Transverse colon (tissue), 4 donors: ENCODE results near the gene TMEM181. TPM values are rescaled to one million over a fixed set of nuclear protein-coding genes. Genes with fewer than 3 reads are reported as not detected.

Source experiments
- DNase-seq: peaks from one replicate; pipeline ENCODE4 v3.0.0-alpha.2; 2019
- H3K27ac ChIP-seq, 4 donors: fragments of 200-600 bp; sonication (generic); 2 replicates each; pipeline ENCODE4 v1.5.1; 2016 to 2018; ENCODE audit warnings: inconsistent platforms in 4 of 4
- H3K27me3 ChIP-seq: fragments of 200-600 bp; sonication (generic); 2 replicates; pipeline ENCODE4 v1.5.1; 2017; ENCODE audit warnings: inconsistent platforms
- H3K36me3 ChIP-seq, 4 donors: fragments of 200-600 bp; sonication (generic); 2 replicates each; pipeline ENCODE4 v1.5.1; 2017 to 2019; ENCODE audit warnings: inconsistent platforms in 4 of 4
- H3K4me1 ChIP-seq, 4 donors: fragments of 200-600 bp; sonication (generic); 2 replicates each; pipeline ENCODE4 v1.5.1; 2017 to 2020; ENCODE audit warnings: inconsistent platforms in 4 of 4
- H3K4me3 ChIP-seq, 4 donors: fragments of 200-600 bp; sonication (generic); 1 replicate in 1 of 4; 2 replicates in 3 of 4; pipeline versions ENCODE4 v1.5.1 to v1.6.1; 2017 to 2019; ENCODE audit warnings: inconsistent platforms in 4 of 4
- H3K9me3 ChIP-seq, 2 donors: fragments of 200-600 bp; sonication (generic); 2 replicates each; pipeline ENCODE4 v1.5.1; 2017 to 2019; ENCODE audit warnings: inconsistent platforms in 2 of 2
- EP300 ChIP-seq: sonication (generic); formaldehyde crosslinking; IDR thresholded peaks from one replicate; pipeline ENCODE4 v1.6.1; 2017; ENCODE audit warnings: antibody characterized with exemption, low read depth
- POLR2A ChIP-seq: fragments of 450-650 bp; IDR thresholded peaks from one replicate; pipeline ENCODE4 v1.6.1; 2016; ENCODE audit warnings: antibody characterized with exemption, mild to moderate bottlenecking, moderate library complexity
- POLR2AphosphoS5 ChIP-seq, 3 donors: sonication (generic); formaldehyde crosslinking; IDR thresholded peaks; one replicate each; pipeline ENCODE4 v1.6.1; 2016; ENCODE audit warnings: antibody characterized with exemption in 3 of 3
- WGBS, 2 donors: methylation state at CpG; one replicate each; pipeline ENCODE4 v1.1.5; 2018; ENCODE audit warnings: low coverage in 1 of 2; 5-methylcytosine and 5-hydroxymethylcytosine counted together
- in situ Hi-C, 4 donors: fragments of 200-750 bp; cut with MboI; loops; one replicate each; pipeline versions ENCODE4 v1.15.0 to v1.15.1; 2017; ENCODE audit warnings: low sequenced_read_pairs in 3 of 4, low pct_ligation_motif_present in 1 of 4, low pct_unique_long_range_greater_than_20kb in 1 of 4
- intact Hi-C: fragments of 100-400 bp; cut with DNase I; formaldehyde crosslinking; loops from one replicate; pipeline ENCODE4 v1.15.1; 2023; ENCODE audit warnings: low total_unique reads
- total RNA-seq, 4 donors: library from RNA; depleted of rRNA; stranded (reverse); fragments of >200 nt; gene quantifications; one replicate each; pipeline ENCODE4 v1.1.0, GENCODE V29; 2016
- TF ChIP-seq, protein P1 (sequence below), 5 experiments: fragments of 200-600 bp in 3 of 5; fragments of 450-650 bp in 2 of 5; sonication (generic) in 3 of 5; IDR thresholded peaks; 1 replicate in 2 of 5; 2 replicates in 3 of 5; pipeline ENCODE4 v1.5.1; 2016 to 2017; ENCODE audit warnings: antibody characterized with exemption in 5 of 5, inconsistent platforms in 3 of 5, mild to moderate bottlenecking in 2 of 5, moderate library complexity in 1 of 5

The TMEM181 gene
- total RNA-seq, 4 donors from 2014 or later, result 15.7 to 41.3 (median 34.2) TPM

DNA sequence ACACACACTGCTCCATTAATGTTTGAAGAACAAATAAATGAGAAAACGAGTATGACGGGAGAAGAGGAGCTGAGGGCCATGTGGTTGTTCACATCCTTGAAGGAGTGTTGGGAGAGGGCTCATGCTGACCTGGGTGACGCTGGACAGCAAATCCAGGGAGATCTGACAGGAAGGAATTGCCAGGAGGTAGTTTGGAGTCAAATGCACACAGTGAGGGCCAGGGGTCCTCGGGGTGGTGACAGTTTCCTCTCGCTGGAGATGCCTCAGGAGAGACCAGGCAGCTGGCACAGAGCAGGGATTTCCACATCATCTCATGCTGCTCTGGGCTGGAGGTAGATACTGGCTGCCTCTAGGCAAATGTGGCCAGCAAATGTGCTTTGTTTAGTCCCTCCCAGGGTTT is 2.0 kb upstream of the TMEM181 start:
- in situ Hi-C loops, result no loop called here
- intact Hi-C loops, result no loop called here
- no peak overlapping the region for H3K4me3 ChIP-seq
- H3K36me3 ChIP-seq, result no peaks in the 10 kb centered on the region
- H3K27ac ChIP-seq, result no peak overlapping the region
- 79 to 88% methylated on average over 3 to 5 of the region's 5 CpGs for WGBS, 2 donors
- no peak for DNase-seq
- H3K4me1 ChIP-seq, result peaks cover 13 to 30% (median 23%) of the 10 kb centered on the region in 4 donors
- H3K27me3 ChIP-seq, result no peaks in the 10 kb centered on the region
- H3K9me3 ChIP-seq, result no peaks in the 10 kb centered on the region
- TF ChIP-seq, protein P1, sequence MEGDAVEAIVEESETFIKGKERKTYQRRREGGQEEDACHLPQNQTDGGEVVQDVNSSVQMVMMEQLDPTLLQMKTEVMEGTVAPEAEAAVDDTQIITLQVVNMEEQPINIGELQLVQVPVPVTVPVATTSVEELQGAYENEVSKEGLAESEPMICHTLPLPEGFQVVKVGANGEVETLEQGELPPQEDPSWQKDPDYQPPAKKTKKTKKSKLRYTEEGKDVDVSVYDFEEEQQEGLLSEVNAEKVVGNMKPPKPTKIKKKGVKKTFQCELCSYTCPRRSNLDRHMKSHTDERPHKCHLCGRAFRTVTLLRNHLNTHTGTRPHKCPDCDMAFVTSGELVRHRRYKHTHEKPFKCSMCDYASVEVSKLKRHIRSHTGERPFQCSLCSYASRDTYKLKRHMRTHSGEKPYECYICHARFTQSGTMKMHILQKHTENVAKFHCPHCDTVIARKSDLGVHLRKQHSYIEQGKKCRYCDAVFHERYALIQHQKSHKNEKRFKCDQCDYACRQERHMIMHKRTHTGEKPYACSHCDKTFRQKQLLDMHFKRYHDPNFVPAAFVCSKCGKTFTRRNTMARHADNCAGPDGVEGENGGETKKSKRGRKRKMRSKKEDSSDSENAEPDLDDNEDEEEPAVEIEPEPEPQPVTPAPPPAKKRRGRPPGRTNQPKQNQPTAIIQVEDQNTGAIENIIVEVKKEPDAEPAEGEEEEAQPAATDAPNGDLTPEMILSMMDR (IDR thresholded peaks at IDR 0.05), result no peak
- TF ChIP-seq POLR2A (no peak), EP300 (no peak)

DNA sequence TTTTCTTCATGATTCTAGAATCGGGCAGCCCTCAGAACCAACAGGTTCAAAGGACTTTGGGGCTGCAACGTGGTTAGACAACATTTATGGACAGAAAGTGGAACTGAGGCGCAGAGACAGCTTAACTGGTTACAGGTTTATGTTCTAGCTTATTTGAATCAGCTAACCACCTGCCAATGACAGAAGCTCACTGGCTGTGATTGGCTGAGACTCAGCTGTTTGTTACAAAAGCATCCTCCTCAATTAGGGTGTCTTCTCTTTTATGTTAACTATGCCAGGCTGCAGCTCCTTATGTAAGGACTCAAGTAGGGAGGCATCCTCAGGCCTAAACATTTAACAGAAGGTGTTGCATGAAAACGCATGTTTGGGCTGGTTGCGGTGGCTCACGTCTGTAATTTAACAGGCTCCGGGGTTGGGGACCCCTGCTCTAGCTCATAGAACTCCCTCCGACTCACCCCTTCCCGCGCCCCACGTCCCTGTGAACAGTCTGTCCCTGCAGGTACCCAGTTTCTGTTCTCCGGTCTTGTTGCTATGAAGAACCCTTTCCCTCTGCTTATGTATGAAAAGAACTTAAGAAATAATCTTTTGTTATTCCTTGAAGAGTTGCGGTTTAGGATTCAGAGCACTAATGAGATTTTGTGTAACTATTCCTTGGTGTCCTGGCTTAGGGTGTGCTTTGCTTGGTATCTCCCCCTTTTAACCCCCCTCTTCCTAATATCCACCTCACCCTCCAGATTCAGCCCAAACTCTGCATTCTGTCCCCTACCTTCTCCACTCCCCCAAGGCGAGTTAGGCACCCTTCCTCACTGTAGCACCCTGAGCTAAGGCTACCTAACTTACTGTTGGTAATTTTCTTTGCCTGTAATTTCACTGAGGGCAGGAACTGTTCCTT is 1.2 kb upstream of the TMEM181 start:
- intact Hi-C loops (no loop called here), in situ Hi-C loops (no loop called here)
- Histone ChIP-seq H3K27me3 (no peaks in the 10 kb centered on the region), H3K27ac (peak overlapping the region in 1 of 4 donors; percentile 96), H3K4me1 (peaks cover 13 to 32% (median 23%) of the 10 kb centered on the region in 4 donors), H3K4me3 (no peak overlapping the region), H3K36me3 (no peaks in the 10 kb centered on the region), H3K9me3 (no peaks in the 10 kb centered on the region)
- TF ChIP-seq EP300 (no peak), POLR2AphosphoS5 (IDR thresholded peaks at IDR 0.05) (no peak), POLR2A (no peak)
- TF ChIP-seq, protein P1 (IDR thresholded peaks at IDR 0.05), result no peak
- WGBS, 2 donors, result 87 to 93% methylated on average over 8 to 14 of the region's 14 CpGs
- no peak for DNase-seq

DNA sequence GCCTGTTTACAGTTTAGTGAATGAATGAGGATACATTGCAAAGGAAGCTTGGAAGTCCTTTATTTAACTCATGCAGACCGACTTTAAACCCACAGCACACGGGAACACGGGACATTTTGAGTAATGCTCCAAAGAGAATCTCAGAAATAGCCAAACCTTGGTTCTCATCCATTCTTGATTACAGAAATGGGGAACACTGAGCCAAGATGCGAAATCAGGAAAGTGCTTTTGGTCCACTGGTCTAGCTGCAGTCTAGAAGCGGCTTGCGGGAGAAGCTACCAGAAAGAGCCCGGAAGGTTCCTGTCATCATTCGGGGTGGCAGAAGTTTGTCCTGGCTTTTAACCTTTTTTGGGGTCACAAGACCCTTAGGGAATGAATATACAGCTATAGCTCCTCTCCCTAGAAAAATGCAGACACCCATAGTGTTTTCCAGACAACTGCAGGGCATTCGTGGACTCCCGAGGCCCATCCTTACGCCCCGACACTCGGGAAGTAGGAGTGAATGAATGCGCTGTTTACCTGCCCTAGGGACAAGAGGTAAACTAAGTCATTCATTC is 475 bp upstream of the TMEM181 start:
- intact Hi-C loops, result no loop called here
- 44 to 51% methylated on average over 12 to 14 of the region's 14 CpGs for WGBS, 2 donors
- TF ChIP-seq POLR2AphosphoS5 (IDR thresholded peaks at IDR 0.05), result no peak
- TF ChIP-seq POLR2A, result no peak
- Histone ChIP-seq H3K4me3 (peak overlapping the region; percentile 52 to 96 (median 80)), H3K9me3 (no peaks in the 10 kb centered on the region), H3K27ac (peak overlapping the region; percentile 93 to 97 (median 96)), H3K27me3 (no peaks in the 10 kb centered on the region), H3K36me3 (no peaks in the 10 kb centered on the region), H3K4me1 (peaks cover 13 to 32% (median 23%) of the 10 kb centered on the region in 4 donors)
- no peak for DNase-seq
- in situ Hi-C loops, result no loop called here

DNA sequence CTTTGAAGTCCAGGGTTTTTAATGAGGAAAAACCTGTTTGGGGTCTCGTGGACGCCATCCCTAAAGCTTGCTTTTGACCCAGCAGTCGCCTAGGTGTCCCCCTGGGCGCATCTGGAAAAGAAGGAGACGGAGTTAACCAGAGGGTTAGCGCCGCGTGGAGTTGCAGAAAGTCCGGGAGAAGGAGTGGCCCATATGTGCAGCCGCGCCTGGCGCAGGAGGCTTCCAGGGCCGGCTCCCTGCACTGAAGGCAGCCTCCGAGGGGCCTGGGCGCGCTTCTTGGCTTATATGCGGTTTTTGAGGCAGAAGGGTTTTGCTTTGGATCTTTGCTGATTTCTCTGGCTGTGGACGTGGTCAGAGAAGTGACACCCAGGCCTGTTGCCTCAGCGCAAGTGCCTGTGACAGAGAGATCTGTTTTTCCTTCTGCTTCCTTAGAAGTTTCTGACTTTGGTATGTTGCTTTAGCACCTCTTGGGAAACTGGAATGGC is 987 bp downstream of the TMEM181 start:
- TF ChIP-seq POLR2AphosphoS5 (IDR thresholded peaks at IDR 0.05) (no peak), EP300 (no peak), POLR2A (no peak)
- TF ChIP-seq, protein P1 (IDR thresholded peaks at IDR 0.05), result no peak
- 0 to 8% methylated on average over 2 to 16 of the region's 19 CpGs for WGBS, 2 donors
- intact Hi-C loops, result no loop called here

More for the DNA sequence above, 987 bp downstream of the TMEM181 start:
- Histone ChIP-seq H3K4me3 (peak overlapping the region; percentile 75 to 96 (median 80)), H3K27me3 (no peaks in the 10 kb centered on the region), H3K27ac (peak overlapping the region; percentile 93 to 97 (median 96)), H3K4me1 (peaks cover 11 to 28% (median 23%) of the 10 kb centered on the region in 4 donors), H3K9me3 (no peaks in the 10 kb centered on the region), H3K36me3 (no peaks in the 10 kb centered on the region)
- in situ Hi-C loops, result no loop called here
- peak; percentile 50 for DNase-seq
